Inflammatory macrophage treated with lipopolysaccharide for 1 hour (primary cell): Measurements from ENCODE around the gene LIPK.

Experiments used
- DNase-seq, 2 donors: peaks; one replicate each; pipeline ENCODE4 v3.0.0-alpha.2; 2020 to 2022

The LIPK gene

GRCh38 chr10:88725798-88726197 lies 19.7 kb downstream of the LIPK start:
- DNase-seq, result peak; percentile 43 to 60

GRCh38 chr10:88728107-88728763 lies 22.2 kb downstream of the LIPK start:
- peak; percentile 11 to 72 for DNase-seq

- no peak for DNase-seq
Observed at GRCh38 chr10:88730864-88731263, 24.8 kb downstream of the LIPK start.

- DNase-seq, result peak; percentile 62 to 74
Observed at GRCh38 chr10:88731296-88731695, 25.2 kb downstream of the LIPK start.

GRCh38 chr10:88733215-88733614 lies 27.2 kb downstream of the LIPK start:
- no peak for DNase-seq

GRCh38 chr10:88735661-88736060 lies 29.6 kb downstream of the LIPK start:
- DNase-seq, result no peak

- peak in 1 of 2 donors; percentile 8 for DNase-seq
Observed at GRCh38 chr10:88741921-88742320, 35.9 kb downstream of the LIPK start.

- no peak for DNase-seq
Observed at GRCh38 chr10:88742448-88742847, 36.4 kb downstream of the LIPK start.

- DNase-seq, result no peak
Observed at GRCh38 chr10:88744002-88744401, 38.0 kb downstream of the LIPK start.

GRCh38 chr10:88745633-88746032 lies 39.6 kb downstream of the LIPK start:
- no peak for DNase-seq

- no peak for DNase-seq
Observed at GRCh38 chr10:88754287-88754686, 48.2 kb downstream of the LIPK start.

GRCh38 chr10:88755753-88756152 lies 49.7 kb downstream of the LIPK start:
- DNase-seq, result peak; percentile 81 to 89

GRCh38 chr10:88756660-88757059 lies 50.6 kb downstream of the LIPK start:
- DNase-seq, result no peak

- DNase-seq, result peak; percentile 96
Observed at GRCh38 chr10:88759366-88760101, 53.5 kb downstream of the LIPK start, which contains the start of gene LIPN. LIPN (plus strand) TSS chr10:88760020; CDS start chr10:88761406, 1,386 bp downstream.

- no peak for DNase-seq
Observed at GRCh38 chr10:88762906-88763305, 56.9 kb downstream of the LIPK start.

GRCh38 chr10:88763441-88763840 lies 57.4 kb downstream of the LIPK start:
- no peak for DNase-seq

GRCh38 chr10:88764110-88764509 lies 58.1 kb downstream of the LIPK start:
- no peak for DNase-seq

GRCh38 chr10:88765816-88766215 lies 59.8 kb downstream of the LIPK start:
- peak in 1 of 2 donors; percentile 48 for DNase-seq

GRCh38 chr10:88769384-88769783 lies 63.3 kb downstream of the LIPK start:
- no peak for DNase-seq

- DNase-seq, result no peak
Observed at GRCh38 chr10:88781206-88781605, 75.2 kb downstream of the LIPK start.

- DNase-seq, result no peak
Observed at GRCh38 chr10:88782222-88782621, 76.2 kb downstream of the LIPK start.

- no peak for DNase-seq
Observed at GRCh38 chr10:88783724-88784123, 77.7 kb downstream of the LIPK start.

- DNase-seq, result no peak
Observed at GRCh38 chr10:88786032-88786770, 80.2 kb downstream of the LIPK start.

GRCh38 chr10:88787463-88787862 lies 81.4 kb downstream of the LIPK start:
- no peak for DNase-seq
